HG02623 (cell line): ENCODE measurements around the gene CDX4.
"Not testable (repeated sequence)": the region's sequence is repeated elsewhere in the genome, so short reads cannot be mapped to it uniquely, and the experiment has no call there.

Source experiments
- ATAC-seq: cut with Tn5 transposase; IDR thresholded peaks from one replicate; pipeline ENCODE4 v1.9.1; 2021; ENCODE audit warnings: moderate library complexity; ENCODE audit not compliant: unreplicated experiment

Gene CDX4

GRCh38 chrX:73446831-73447230 is at the start of gene CDX4:
Gene CDX4, plus strand, starts transcription at chrX:73447053. Its CDS starts 201 bp downstream, at chrX:73447254.
- no peak for ATAC-seq

- ATAC-seq, result no peak
These were observed 48.5 kb upstream of the CDX4 start for GRCh38 chrX:73398185-73398914.

GRCh38 chrX:73400136-73400748 is 46.6 kb upstream of the CDX4 start:
- no peak for ATAC-seq

GRCh38 chrX:73401591-73402266 is 45.1 kb upstream of the CDX4 start:
- ATAC-seq, result no peak

- ATAC-seq, result no peak
These were observed 33.9 kb upstream of the CDX4 start for GRCh38 chrX:73412930-73413329.

- ATAC-seq, result no peak
These were observed 500 bp downstream of the CDX4 start for GRCh38 chrX:73447311-73447794.

- no peak for ATAC-seq
These were observed 1.5 kb downstream of the CDX4 start for GRCh38 chrX:73448379-73448778.

- ATAC-seq, result no peak
These were observed 8.3 kb downstream of the CDX4 start for GRCh38 chrX:73455171-73455570.

- no peak for ATAC-seq
These were observed 10.5 kb downstream of the CDX4 start for GRCh38 chrX:73457306-73457705.

GRCh38 chrX:73468376-73468775 is 21.5 kb downstream of the CDX4 start:
- no peak for ATAC-seq

GRCh38 chrX:73478961-73479360 is 32.1 kb downstream of the CDX4 start:
- no peak for ATAC-seq

GRCh38 chrX:73481521-73481920 is 34.7 kb downstream of the CDX4 start:
- no peak for ATAC-seq

- ATAC-seq, result no peak
These were observed 43.8 kb downstream of the CDX4 start for GRCh38 chrX:73490661-73491060.

GRCh38 chrX:73492178-73492577 is 45.3 kb downstream of the CDX4 start:
- not testable (repeated sequence) for ATAC-seq
